H9 (cell line): ENCODE measurements around the gene NFAM1. TPM values are rescaled to one million over a fixed set of nuclear protein-coding genes. Genes with fewer than 3 reads are reported as not detected.

Experiments
- DNase-seq: peaks from one replicate; pipeline ENCODE4 v3.0.0-alpha.2; 2017
- H2AFZ ChIP-seq: one replicate; pipeline ENCODE4 v1.6.1; 2013; ENCODE audit warnings: mild to moderate bottlenecking, low read length, control low read depth, moderate library complexity
- H2AK5ac ChIP-seq: 2 replicates; pipeline ENCODE4 v1.6.1; 2013; ENCODE audit warnings: low read length, control low read depth, mixed read lengths; ENCODE audit not compliant: insufficient read length
- H2BK120ac ChIP-seq: one replicate; pipeline ENCODE4 v1.6.1; 2013; ENCODE audit warnings: low read depth, mild to moderate bottlenecking, low read length, control low read depth, inconsistent platforms; ENCODE audit not compliant: poor library complexity, severe bottlenecking
- H2BK12ac ChIP-seq: 2 replicates; pipeline ENCODE4 v1.6.1; 2013; ENCODE audit warnings: low read length, control low read depth, mixed read lengths, low read depth; ENCODE audit not compliant: insufficient read length
- H2BK15ac ChIP-seq: 2 replicates; pipeline ENCODE4 v1.6.1; 2013; ENCODE audit warnings: low read depth, low read length, control low read depth
- H2BK20ac ChIP-seq: one replicate; pipeline ENCODE4 v1.6.1; 2013; ENCODE audit warnings: low read depth, mild to moderate bottlenecking, low read length, control low read depth, inconsistent platforms; ENCODE audit not compliant: poor library complexity, severe bottlenecking
- H2BK5ac ChIP-seq: 2 replicates; pipeline ENCODE4 v1.6.1; 2013; ENCODE audit warnings: low read length, control low read depth, mixed read lengths; ENCODE audit not compliant: insufficient read length
- H3K14ac ChIP-seq: 2 replicates; pipeline ENCODE4 v1.6.1; 2013; ENCODE audit warnings: low read length, control low read depth; ENCODE audit not compliant: insufficient read depth
- H3K18ac ChIP-seq: 2 replicates; pipeline ENCODE4 v1.6.1; 2013; ENCODE audit warnings: low read depth, mild to moderate bottlenecking, mixed read lengths, low read length, control low read depth; ENCODE audit not compliant: insufficient read length
- H3K23ac ChIP-seq: 2 replicates; pipeline ENCODE4 v1.6.1; 2013; ENCODE audit warnings: low read length, control low read depth, mixed read lengths, low read depth; ENCODE audit not compliant: insufficient read length
- H3K23me2 ChIP-seq: 2 replicates; pipeline ENCODE4 v1.6.1; 2013; ENCODE audit warnings: low read depth, mild to moderate bottlenecking, mixed read lengths, low read length, control low read depth; ENCODE audit not compliant: insufficient read length, poor library complexity, severe bottlenecking
- H3K27ac ChIP-seq: 2 replicates; pipeline ENCODE4 v1.5.1; 2013; ENCODE audit warnings: low read length, control low read depth, mixed read lengths, low read depth; ENCODE audit not compliant: insufficient read length
- H3K27me3 ChIP-seq: 2 replicates; pipeline ENCODE4 v1.6.1; 2013; ENCODE audit warnings: low read length, control low read depth, inconsistent platforms; ENCODE audit not compliant: insufficient read depth
- H3K4ac ChIP-seq: 2 replicates; pipeline ENCODE4 v1.6.1; 2013; ENCODE audit warnings: low read depth, mild to moderate bottlenecking, control low read depth, inconsistent platforms, low read length, moderate library complexity
- H3K4me1 ChIP-seq: 2 replicates; pipeline ENCODE4 v1.6.1; 2013; ENCODE audit warnings: low read length, control low read depth, inconsistent platforms; ENCODE audit not compliant: insufficient read depth
- H3K4me2 ChIP-seq: 2 replicates; pipeline ENCODE4 v1.6.1; 2013; ENCODE audit warnings: low read length, control low read depth, mixed read lengths; ENCODE audit not compliant: insufficient read length, insufficient read depth
- H3K56ac ChIP-seq: 2 replicates; pipeline ENCODE4 v1.6.1; 2013; ENCODE audit warnings: low read depth, mild to moderate bottlenecking, mixed read lengths, low read length, control low read depth; ENCODE audit not compliant: insufficient read length
- H3K79me1 ChIP-seq: 2 replicates; pipeline ENCODE4 v1.6.1; 2013; ENCODE audit warnings: low read depth, mild to moderate bottlenecking, moderate library complexity, low read length, control low read depth, inconsistent platforms; ENCODE audit not compliant: insufficient read depth, poor library complexity, severe bottlenecking
- H3K79me2 ChIP-seq: 2 replicates; pipeline ENCODE4 v1.6.1; 2013; ENCODE audit warnings: low read length, control low read depth, inconsistent platforms; ENCODE audit not compliant: insufficient read depth
- H3K9ac ChIP-seq: 2 replicates; pipeline ENCODE4 v1.6.1; 2013; ENCODE audit warnings: low read length, control low read depth, mixed read lengths; ENCODE audit not compliant: insufficient read length; ENCODE audit errors: extremely low read depth
- H3K9me3 ChIP-seq: one replicate; pipeline ENCODE4 v1.6.1; 2013; ENCODE audit warnings: low read depth, low read length, inconsistent platforms; ENCODE audit not compliant: control insufficient read depth
- H3T11ph ChIP-seq: one replicate; pipeline ENCODE4 v1.6.1; 2013; ENCODE audit warnings: mild to moderate bottlenecking, low read length, control low read depth, inconsistent platforms
- H4K20me1 ChIP-seq: one replicate; pipeline ENCODE4 v1.6.1; 2013; ENCODE audit not compliant: control insufficient read depth, insufficient read length, insufficient read depth
- H4K5ac ChIP-seq: 2 replicates; pipeline ENCODE4 v1.6.1; 2013; ENCODE audit warnings: low read depth, mild to moderate bottlenecking, mixed read lengths, low read length, control low read depth; ENCODE audit not compliant: insufficient read length
- H4K8ac ChIP-seq: replicated peaks from 2 replicates; pipeline ENCODE4 v1.6.1; 2013; ENCODE audit warnings: low read length, control low read depth, mixed read lengths, low read depth; ENCODE audit not compliant: insufficient read length
- H4K91ac ChIP-seq: 2 replicates; pipeline ENCODE4 v1.6.1; 2013; ENCODE audit warnings: low read depth, mild to moderate bottlenecking, moderate library complexity, mixed read lengths, low read length, control low read depth; ENCODE audit not compliant: insufficient read length
- H3K27ac Mint-ChIP-seq, 3 experiments: 2 replicates in 2 of 3; 3 replicates in 1 of 3; pipeline ENCODE4 v1.8.0; 2020 to 2021; ENCODE audit warnings: mixed read lengths in 3 of 3, mild to moderate bottlenecking in 1 of 3, moderate library complexity in 1 of 3
- H3K27me3 Mint-ChIP-seq: 2 replicates; pipeline ENCODE4 v1.8.0; 2021; ENCODE audit warnings: low read depth, mild to moderate bottlenecking, moderate library complexity, mixed read lengths
- H3K36me3 Mint-ChIP-seq, 3 experiments: 2 replicates in 2 of 3; 3 replicates in 1 of 3; pipeline ENCODE4 v1.8.0; 2020 to 2021; ENCODE audit warnings: low read depth in 3 of 3, mixed read lengths in 3 of 3; ENCODE audit not compliant: insufficient read depth in 1 of 3
- H3K4me1 Mint-ChIP-seq, 2 experiments: 2 replicates each; pipeline ENCODE4 v1.8.0; 2020; ENCODE audit warnings: mixed read lengths in 2 of 2
- H3K4me3 Mint-ChIP-seq, 2 experiments: 2 replicates in 1 of 2; 3 replicates in 1 of 2; pipeline ENCODE4 v1.8.0; 2020 to 2021; ENCODE audit warnings: mild to moderate bottlenecking in 2 of 2, mixed read lengths in 2 of 2, moderate library complexity in 1 of 2
- H3K9me3 Mint-ChIP-seq, 2 experiments: 2 replicates in 1 of 2; 3 replicates in 1 of 2; pipeline ENCODE4 v1.8.0; 2020; ENCODE audit warnings: mild to moderate bottlenecking in 2 of 2, mixed read lengths in 2 of 2, moderate library complexity in 1 of 2
- WGBS: extraction: QIAGEN DNeasy Blood & Tissue Kit; methylation state at CpG from one replicate; pipeline ENCODE4 v1.1.7; 2013; ENCODE audit warnings: missing lambda C conversion rate, low lambda C conversion rate, mixed read lengths; ENCODE audit not compliant: insufficient read length; ENCODE audit errors: extremely low coverage; 5-methylcytosine and 5-hydroxymethylcytosine counted together
- total RNA-seq: library from RNA; stranded (reverse); gene quantifications from 2 replicates; pipeline ENCODE4 v1.2.1, GENCODE V29; 2021
- TF ChIP-seq, protein P1 (sequence below): fragments of 200-600 bp; sonication (generic); conservative IDR thresholded peaks from 3 replicates; pipeline ENCODE4 v1.8.0; 2021; ENCODE audit warnings: antibody characterized with exemption, mild to moderate bottlenecking

The NFAM1 gene
- total RNA-seq, 1 experiment from 2014 or later: 0.68 TPM

DNA sequence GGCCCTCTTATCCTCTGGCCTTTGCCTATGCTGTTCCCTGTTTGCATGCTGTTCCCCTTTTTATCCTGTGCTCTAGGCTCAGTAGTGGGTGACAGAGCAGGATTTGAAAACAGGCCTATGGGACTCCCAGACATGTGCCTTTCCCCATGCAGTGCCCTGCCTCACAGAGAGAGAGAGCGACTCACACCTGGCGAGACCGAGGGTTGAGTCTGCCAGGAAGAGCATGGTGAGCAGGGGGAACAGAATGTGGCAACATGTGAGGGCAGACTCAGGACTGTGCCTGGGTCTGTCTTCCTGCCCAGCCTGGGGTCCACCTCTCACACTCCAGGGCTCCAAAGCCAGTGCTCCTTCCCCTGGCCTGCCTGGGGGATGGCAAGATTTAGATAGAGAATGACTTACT is 75.0 kb downstream of the NFAM1 start:
- Histone ChIP-seq H3K9me3 (no peaks in the 10 kb centered on the region), H3K79me1 (no peaks in the 10 kb centered on the region), H3K79me2 (no peaks in the 10 kb centered on the region), H4K20me1 (no peaks in the 10 kb centered on the region), H3K4me1 (no peaks in the 10 kb centered on the region), H3K9ac (no peak overlapping the region), H3K23me2 (no peaks in the 10 kb centered on the region), H3K27ac (no peak overlapping the region), H4K5ac (no peak overlapping the region), H2BK5ac (no peak overlapping the region), H2BK120ac (no peak overlapping the region), H2AFZ (no peak overlapping the region), H3T11ph (no peak overlapping the region), H3K23ac (no peak overlapping the region), H4K8ac (no peak overlapping the region), H2BK20ac (no peak overlapping the region), H3K14ac (no peak overlapping the region), H3K18ac (no peak overlapping the region), H3K27me3 (no peaks in the 10 kb centered on the region; the same call in 1 of the 2 replicates), H2BK12ac (no peak overlapping the region), H2AK5ac (no peak overlapping the region), H3K56ac (no peak overlapping the region), H3K4me2 (no peak overlapping the region), H2BK15ac (no peak overlapping the region), H4K91ac (no peak overlapping the region), H3K4ac (no peak overlapping the region)
- Mint-ChIP-seq H3K36me3 (peaks cover 0 to under 1% (median 0%) of the 10 kb centered on the region in 3 experiments; a peak in 1 of 7 replicates), H3K27ac (no peak overlapping the region), H3K27me3 (peaks cover 34% of the 10 kb centered on the region), H3K9me3 (no peaks in the 10 kb centered on the region; a peak in 2 of 5 replicates), H3K4me1 (peaks cover 19 to 22% of the 10 kb centered on the region in 2 experiments), H3K4me3 (no peak overlapping the region)
- no peak for DNase-seq
- TF ChIP-seq, protein P1, sequence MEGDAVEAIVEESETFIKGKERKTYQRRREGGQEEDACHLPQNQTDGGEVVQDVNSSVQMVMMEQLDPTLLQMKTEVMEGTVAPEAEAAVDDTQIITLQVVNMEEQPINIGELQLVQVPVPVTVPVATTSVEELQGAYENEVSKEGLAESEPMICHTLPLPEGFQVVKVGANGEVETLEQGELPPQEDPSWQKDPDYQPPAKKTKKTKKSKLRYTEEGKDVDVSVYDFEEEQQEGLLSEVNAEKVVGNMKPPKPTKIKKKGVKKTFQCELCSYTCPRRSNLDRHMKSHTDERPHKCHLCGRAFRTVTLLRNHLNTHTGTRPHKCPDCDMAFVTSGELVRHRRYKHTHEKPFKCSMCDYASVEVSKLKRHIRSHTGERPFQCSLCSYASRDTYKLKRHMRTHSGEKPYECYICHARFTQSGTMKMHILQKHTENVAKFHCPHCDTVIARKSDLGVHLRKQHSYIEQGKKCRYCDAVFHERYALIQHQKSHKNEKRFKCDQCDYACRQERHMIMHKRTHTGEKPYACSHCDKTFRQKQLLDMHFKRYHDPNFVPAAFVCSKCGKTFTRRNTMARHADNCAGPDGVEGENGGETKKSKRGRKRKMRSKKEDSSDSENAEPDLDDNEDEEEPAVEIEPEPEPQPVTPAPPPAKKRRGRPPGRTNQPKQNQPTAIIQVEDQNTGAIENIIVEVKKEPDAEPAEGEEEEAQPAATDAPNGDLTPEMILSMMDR: no peak
- no CpG with 5 or more reads among the region's 3 CpGs for WGBS
